ENCODE data around the gene PRDM16. TPM values are rescaled to one million over a fixed set of nuclear protein-coding genes. Genes with fewer than 3 reads are reported as not detected.

The PRDM16 gene
- total and polyA plus RNA-seq, 4 donors = 0.05 to 0.67 (median 0.19) TPM

DNA sequence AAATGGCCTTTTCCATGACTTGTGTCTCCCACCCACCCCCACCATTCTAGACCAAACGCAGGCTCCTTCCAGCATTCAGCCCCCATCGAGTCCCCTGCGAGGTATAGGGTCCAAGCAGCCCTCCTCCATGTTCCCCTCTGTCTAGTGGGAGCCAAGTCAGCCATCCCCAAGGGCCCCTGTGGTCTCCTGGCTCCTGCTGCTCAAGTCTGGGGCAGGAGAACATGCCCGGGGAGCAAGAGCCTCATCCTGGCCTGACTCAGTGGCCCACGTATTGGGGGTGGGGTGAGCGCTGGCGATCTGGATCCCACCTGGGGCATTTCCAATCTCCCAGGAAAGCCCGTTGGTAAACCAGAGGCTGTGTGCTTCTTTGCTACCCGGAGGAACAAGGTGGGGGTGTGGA lies 4.1 kb upstream of the PRDM16 start (continued):
- TF ChIP-seq, protein P1, sequence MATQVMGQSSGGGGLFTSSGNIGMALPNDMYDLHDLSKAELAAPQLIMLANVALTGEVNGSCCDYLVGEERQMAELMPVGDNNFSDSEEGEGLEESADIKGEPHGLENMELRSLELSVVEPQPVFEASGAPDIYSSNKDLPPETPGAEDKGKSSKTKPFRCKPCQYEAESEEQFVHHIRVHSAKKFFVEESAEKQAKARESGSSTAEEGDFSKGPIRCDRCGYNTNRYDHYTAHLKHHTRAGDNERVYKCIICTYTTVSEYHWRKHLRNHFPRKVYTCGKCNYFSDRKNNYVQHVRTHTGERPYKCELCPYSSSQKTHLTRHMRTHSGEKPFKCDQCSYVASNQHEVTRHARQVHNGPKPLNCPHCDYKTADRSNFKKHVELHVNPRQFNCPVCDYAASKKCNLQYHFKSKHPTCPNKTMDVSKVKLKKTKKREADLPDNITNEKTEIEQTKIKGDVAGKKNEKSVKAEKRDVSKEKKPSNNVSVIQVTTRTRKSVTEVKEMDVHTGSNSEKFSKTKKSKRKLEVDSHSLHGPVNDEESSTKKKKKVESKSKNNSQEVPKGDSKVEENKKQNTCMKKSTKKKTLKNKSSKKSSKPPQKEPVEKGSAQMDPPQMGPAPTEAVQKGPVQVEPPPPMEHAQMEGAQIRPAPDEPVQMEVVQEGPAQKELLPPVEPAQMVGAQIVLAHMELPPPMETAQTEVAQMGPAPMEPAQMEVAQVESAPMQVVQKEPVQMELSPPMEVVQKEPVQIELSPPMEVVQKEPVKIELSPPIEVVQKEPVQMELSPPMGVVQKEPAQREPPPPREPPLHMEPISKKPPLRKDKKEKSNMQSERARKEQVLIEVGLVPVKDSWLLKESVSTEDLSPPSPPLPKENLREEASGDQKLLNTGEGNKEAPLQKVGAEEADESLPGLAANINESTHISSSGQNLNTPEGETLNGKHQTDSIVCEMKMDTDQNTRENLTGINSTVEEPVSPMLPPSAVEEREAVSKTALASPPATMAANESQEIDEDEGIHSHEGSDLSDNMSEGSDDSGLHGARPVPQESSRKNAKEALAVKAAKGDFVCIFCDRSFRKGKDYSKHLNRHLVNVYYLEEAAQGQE (IDR thresholded peaks at IDR 0.05) = no peak
- TF ChIP-seq YY1 (IDR thresholded peaks at IDR 0.05) = no peak
- TF ChIP-seq FOXA1 (IDR thresholded peaks at IDR 0.05) = no peak
- TF ChIP-seq, protein P2, sequence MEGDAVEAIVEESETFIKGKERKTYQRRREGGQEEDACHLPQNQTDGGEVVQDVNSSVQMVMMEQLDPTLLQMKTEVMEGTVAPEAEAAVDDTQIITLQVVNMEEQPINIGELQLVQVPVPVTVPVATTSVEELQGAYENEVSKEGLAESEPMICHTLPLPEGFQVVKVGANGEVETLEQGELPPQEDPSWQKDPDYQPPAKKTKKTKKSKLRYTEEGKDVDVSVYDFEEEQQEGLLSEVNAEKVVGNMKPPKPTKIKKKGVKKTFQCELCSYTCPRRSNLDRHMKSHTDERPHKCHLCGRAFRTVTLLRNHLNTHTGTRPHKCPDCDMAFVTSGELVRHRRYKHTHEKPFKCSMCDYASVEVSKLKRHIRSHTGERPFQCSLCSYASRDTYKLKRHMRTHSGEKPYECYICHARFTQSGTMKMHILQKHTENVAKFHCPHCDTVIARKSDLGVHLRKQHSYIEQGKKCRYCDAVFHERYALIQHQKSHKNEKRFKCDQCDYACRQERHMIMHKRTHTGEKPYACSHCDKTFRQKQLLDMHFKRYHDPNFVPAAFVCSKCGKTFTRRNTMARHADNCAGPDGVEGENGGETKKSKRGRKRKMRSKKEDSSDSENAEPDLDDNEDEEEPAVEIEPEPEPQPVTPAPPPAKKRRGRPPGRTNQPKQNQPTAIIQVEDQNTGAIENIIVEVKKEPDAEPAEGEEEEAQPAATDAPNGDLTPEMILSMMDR (IDR thresholded peaks at IDR 0.05; ENCODE audit: low read depth, low read length, missing input control) = no peak
- TF ChIP-seq, protein P3, sequence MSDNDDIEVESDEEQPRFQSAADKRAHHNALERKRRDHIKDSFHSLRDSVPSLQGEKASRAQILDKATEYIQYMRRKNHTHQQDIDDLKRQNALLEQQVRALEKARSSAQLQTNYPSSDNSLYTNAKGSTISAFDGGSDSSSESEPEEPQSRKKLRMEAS (IDR thresholded peaks at IDR 0.05) = no peak
- TF ChIP-seq TAF1 (conservative IDR thresholded peaks at IDR 0.05) = no peak

DNA sequence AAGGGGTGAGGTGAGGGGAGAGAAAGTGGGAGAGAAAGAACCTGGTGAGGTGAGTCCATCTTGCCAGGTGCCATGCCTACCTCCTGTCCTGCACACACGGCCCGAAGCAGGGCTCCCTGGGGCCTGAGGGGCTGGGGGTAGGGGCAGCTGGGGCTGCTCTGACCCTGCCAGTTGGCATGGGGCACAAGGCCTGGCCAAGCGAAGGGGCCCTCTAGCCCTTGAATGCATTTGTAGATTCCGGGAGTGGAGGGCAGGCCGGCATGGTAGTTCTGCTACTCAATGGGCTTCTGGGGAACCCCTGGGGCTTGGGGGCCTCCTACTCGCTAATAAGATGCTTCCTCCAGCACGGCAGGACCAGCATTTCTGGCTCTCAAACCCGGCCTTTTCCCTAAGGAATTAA lies 3.6 kb upstream of the PRDM16 start:
- Histone ChIP-seq H3K4me3 (ENCODE audit: low read depth in 1 of 3, low read length in 3 of 3) (no peak overlapping the region), H3K27me3 (ENCODE audit: control insufficient read depth in 4 of 4, insufficient read depth in 4 of 4, low read length in 3 of 4) (peaks cover 0 to 19% (median 7%) of the 10 kb centered on the region in 4 donors), H3K36me3 (ENCODE audit: control insufficient read depth in 4 of 4, insufficient read depth in 3 of 4, low read depth in 1 of 4, low read length in 3 of 4) (no peaks in the 10 kb centered on the region), H3K9me3 (ENCODE audit: control insufficient read depth in 4 of 4, low read length in 3 of 4) (no peaks in the 10 kb centered on the region), H3K4me1 (ENCODE audit: control insufficient read depth in 4 of 4, insufficient read depth in 4 of 4, low read length in 3 of 4) (peaks cover 5 to 19% (median 17%) of the 10 kb centered on the region in 4 donors), H3K9ac (ENCODE audit: low read depth in 1 of 2, low read length in 2 of 2) (no peak overlapping the region), H3K27ac (ENCODE audit: low read depth in 1 of 2, low read length in 2 of 2) (no peak overlapping the region)
- 70% methylated on average over 8 of the region's 8 CpGs for WGBS
- TF ChIP-seq, protein P1 (IDR thresholded peaks at IDR 0.05) = no peak
- TF ChIP-seq RAD21 (IDR thresholded peaks at IDR 0.05) (no peak), HNF4G (IDR thresholded peaks at IDR 0.05) (no peak), JUND (IDR thresholded peaks at IDR 0.05) (no peak), SP1 (IDR thresholded peaks at IDR 0.05) (no peak), RXRA (IDR thresholded peaks at IDR 0.05) (no peak), NR2F2 (IDR thresholded peaks at IDR 0.05) (no peak), FOXA1 (IDR thresholded peaks at IDR 0.05) (no peak), HNF4A (conservative IDR thresholded peaks at IDR 0.05) (no peak), GABPA (IDR thresholded peaks at IDR 0.05 in 1 of 2, conservative IDR thresholded peaks at IDR 0.05 in 1 of 2) (no peak), TAF1 (conservative IDR thresholded peaks at IDR 0.05) (no peak), FOXA2 (IDR thresholded peaks at IDR 0.05) (no peak), YY1 (IDR thresholded peaks at IDR 0.05) (no peak), EGR1 (IDR thresholded peaks at IDR 0.05; ENCODE audit: low read depth in 2 of 2) (no peak)
- TF ChIP-seq, protein P3 (IDR thresholded peaks at IDR 0.05) = no peak
- TF ChIP-seq, protein P4, sequence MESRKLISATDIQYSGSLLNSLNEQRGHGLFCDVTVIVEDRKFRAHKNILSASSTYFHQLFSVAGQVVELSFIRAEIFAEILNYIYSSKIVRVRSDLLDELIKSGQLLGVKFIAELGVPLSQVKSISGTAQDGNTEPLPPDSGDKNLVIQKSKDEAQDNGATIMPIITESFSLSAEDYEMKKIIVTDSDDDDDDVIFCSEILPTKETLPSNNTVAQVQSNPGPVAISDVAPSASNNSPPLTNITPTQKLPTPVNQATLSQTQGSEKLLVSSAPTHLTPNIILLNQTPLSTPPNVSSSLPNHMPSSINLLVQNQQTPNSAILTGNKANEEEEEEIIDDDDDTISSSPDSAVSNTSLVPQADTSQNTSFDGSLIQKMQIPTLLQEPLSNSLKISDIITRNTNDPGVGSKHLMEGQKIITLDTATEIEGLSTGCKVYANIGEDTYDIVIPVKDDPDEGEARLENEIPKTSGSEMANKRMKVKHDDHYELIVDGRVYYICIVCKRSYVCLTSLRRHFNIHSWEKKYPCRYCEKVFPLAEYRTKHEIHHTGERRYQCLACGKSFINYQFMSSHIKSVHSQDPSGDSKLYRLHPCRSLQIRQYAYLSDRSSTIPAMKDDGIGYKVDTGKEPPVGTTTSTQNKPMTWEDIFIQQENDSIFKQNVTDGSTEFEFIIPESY (IDR thresholded peaks at IDR 0.05) = no peak
- TF ChIP-seq, protein P2 (IDR thresholded peaks at IDR 0.05; ENCODE audit: low read depth, low read length, missing input control) = no peak
- TF ChIP-seq, protein P5, sequence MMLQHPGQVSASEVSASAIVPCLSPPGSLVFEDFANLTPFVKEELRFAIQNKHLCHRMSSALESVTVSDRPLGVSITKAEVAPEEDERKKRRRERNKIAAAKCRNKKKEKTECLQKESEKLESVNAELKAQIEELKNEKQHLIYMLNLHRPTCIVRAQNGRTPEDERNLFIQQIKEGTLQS (IDR thresholded peaks at IDR 0.05) = no peak
- DNase-seq (ENCODE audit: low spot score) = no peak
